Peyer's patch (tissue), 4 donors: Measurements from ENCODE around the gene NEU2.

Source experiments
- CTCF ChIP-seq, 6 experiments: fragments of 450-650 bp in 4 of 6; fragments of 200-600 bp in 2 of 6; sonication (generic) in 1 of 6; IDR thresholded peaks; one replicate each; pipeline ENCODE4 v1.5.1; 2017 to 2019; ENCODE audit warnings: antibody characterized with exemption in 6 of 6, mild to moderate bottlenecking in 3 of 6, moderate library complexity in 1 of 6
- POLR2A ChIP-seq, 2 donors: fragments of 450-650 bp; IDR thresholded peaks; one replicate each; pipeline ENCODE4 v1.5.1; 2017; ENCODE audit warnings: antibody characterized with exemption in 2 of 2, mild to moderate bottlenecking in 2 of 2, moderate library complexity in 2 of 2

- no peak for TF ChIP-seq POLR2A (IDR thresholded peaks at IDR 0.05)
- no peak for TF ChIP-seq CTCF (IDR thresholded peaks at IDR 0.05)
These were observed 6.9 kb downstream of the NEU2 start for GRCh38 chr2:233039212-233039845.
